Middle frontal gyrus (tissue), 1 donor: Measurements from ENCODE around the gene TNKS2.

Experiments
- DNase-seq: peaks from one replicate; pipeline ENCODE4 v3.0.0-alpha.2; 2015; ENCODE audit warnings: low spot score; ENCODE audit errors: extremely low spot score

Gene TNKS2

DNA sequence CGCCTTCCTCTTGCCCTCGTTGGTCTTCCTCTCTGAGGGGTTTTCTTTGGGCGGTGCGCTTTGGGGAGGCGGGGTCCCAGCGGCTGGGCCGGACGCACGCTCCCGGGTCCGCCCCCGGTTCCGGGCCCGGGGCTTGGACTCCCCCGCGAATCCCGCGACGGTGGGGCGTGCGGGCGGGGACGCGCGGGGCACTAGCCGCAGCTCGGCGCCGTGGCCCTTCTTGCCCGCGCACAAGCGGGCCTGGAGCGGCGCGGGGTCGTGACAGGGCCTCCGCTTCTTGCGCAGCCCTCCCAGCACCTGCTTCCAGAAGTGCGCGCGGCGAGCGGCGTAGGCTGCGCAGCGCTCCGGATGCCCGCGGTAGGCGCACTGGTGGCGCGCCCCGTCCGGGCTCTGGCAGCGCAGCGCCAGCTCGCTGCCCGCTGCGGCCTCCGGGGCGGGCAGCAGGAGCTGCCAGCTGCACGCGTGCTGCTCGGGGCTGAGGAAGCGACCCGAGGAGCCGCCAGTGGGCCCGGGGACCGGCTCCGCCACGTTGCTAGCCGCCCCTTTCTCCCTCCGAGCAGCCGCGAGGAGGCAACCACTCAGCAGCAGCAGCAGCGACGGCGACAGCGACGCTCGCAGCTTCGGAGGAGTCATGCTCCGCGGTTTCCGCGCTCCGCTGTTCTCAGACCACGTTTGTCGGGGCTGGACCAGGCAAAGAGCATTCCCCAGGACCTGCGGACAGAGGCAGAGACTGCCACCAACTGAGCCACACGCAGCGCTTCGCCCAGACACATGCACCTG is 110.3 kb downstream of the TNKS2 start:
- peak; percentile 67 for DNase-seq

GRCh38 chr10:91909117-91909677 is 111.0 kb downstream of the TNKS2 start, which contains the start of gene FGFBP3:
Gene FGFBP3, minus strand, starts transcription at chr10:91909486. Its CDS starts 517 bp downstream, at chr10:91908969.
- no peak for DNase-seq

DNA sequence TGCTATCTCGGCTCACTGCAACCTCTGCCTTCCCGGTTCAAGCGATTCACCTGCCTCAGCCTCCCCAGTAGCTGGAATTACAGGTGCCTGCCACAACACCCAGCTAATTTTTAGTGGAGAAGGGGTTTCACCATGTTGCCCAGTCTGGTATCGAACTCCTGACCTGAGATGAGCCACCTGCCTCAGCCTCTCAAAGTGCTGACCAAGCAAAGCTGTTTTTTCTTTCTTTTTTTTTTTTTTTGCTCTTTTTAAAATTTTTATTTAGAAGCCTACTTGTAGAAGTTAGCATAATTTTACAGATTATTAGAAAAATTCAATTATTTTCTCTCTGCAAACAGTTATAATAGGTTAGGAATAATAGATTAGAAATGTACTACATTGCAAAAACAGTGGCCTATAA is 112.2 kb downstream of the TNKS2 start:
- no peak for DNase-seq
